ENCODE measurements around the gene PRKN. TPM values are rescaled to one million over a fixed set of nuclear protein-coding genes. Genes with fewer than 3 reads are reported as not detected.

Gene PRKN
- total and polyA plus RNA-seq, 9 of the 15 experiments (the other 6 are each of a cell fraction or from before 2014, with no cell fraction given) = 0.03 to 0.96 (median 0.15) TPM; not detected in 2

GRCh38 chr6:162543221-162543620 lies 184.3 kb downstream of the PRKN start (continued):
- TF ChIP-seq ZNF318 (IDR thresholded peaks at IDR 0.05; ENCODE audit: borderline replicate concordance in 1 of 2, low read depth in 1 of 2) (no peak), TRIM24 (IDR thresholded peaks at IDR 0.05) (no peak), YY1 (IDR thresholded peaks at IDR 0.05; ENCODE audit: borderline replicate concordance in 1 of 3, control insufficient read depth in 1 of 3, extremely low read depth in 1 of 3, insufficient read depth in 3 of 3, insufficient read length in 1 of 3, insufficient replicate concordance in 2 of 3, low read depth in 1 of 3, low read length in 2 of 3) (no peak), EHMT2 (IDR thresholded peaks at IDR 0.05) (no peak), RBM15 (IDR thresholded peaks at IDR 0.05; ENCODE audit: insufficient read depth, low read length) (no peak), CBX8 (IDR thresholded peaks at IDR 0.05; ENCODE audit: borderline replicate concordance, extremely low read depth, low read depth, low read length, poor library complexity, severe bottlenecking) (no peak), SMAD3 (CRISPR knock-in tag; conservative IDR thresholded peaks at IDR 0.05) (no peak), PHB2 (IDR thresholded peaks at IDR 0.05; ENCODE audit: low read depth) (no peak), SMARCB1 (IDR thresholded peaks at IDR 0.05; ENCODE audit: insufficient read length, low read depth) (no peak), XRCC5 (IDR thresholded peaks at IDR 0.05; ENCODE audit: low read depth, low read length) (no peak), CEBPG (CRISPR knock-in tag; IDR thresholded peaks at IDR 0.05) (no peak), CEBPG (tag; conservative IDR thresholded peaks at IDR 0.05 in 1 of 2, IDR thresholded peaks at IDR 0.05 in 1 of 2) (no peak), GATAD2B (IDR thresholded peaks at IDR 0.05; ENCODE audit: borderline replicate concordance) (no peak), ESRRA (IDR thresholded peaks at IDR 0.05; ENCODE audit: borderline replicate concordance, low read depth) (no peak)
